Measurements from ENCODE around the gene SCAF1.
"Not testable (repeated sequence)": the region's sequence is repeated elsewhere in the genome, so short reads cannot be mapped to it uniquely, and the experiment has no call there.

Gene SCAF1

GRCh38 chr19:49632576-49632975 is 9.4 kb upstream of the SCAF1 start:
- Histone ChIP-seq H3K4me3 (replicated peaks; ENCODE audit: low read depth, low read length) (no peak overlapping the region), H3K27me3 (replicated peaks; ENCODE audit: control insufficient read depth, insufficient read depth, low read length) (no peaks in the 10 kb centered on the region), H3K36me3 (ENCODE audit: control insufficient read depth, insufficient read depth, low read length) (no peaks in the 10 kb centered on the region; the same call in 1 of the 2 replicates)
- TF ChIP-seq CTCF (IDR thresholded peaks at IDR 0.05; ENCODE audit: insufficient read depth, low read length, poor library complexity, severe bottlenecking), result no peak
- DNase-seq (ENCODE audit: extremely low read depth, insufficient read length), result no peak

GRCh38 chr19:49633273-49633672 is 8.7 kb upstream of the SCAF1 start:
- H3K27me3 ChIP-seq (replicated peaks; ENCODE audit: control insufficient read depth, insufficient read depth, low read length); H3K4me3 ChIP-seq (replicated peaks; ENCODE audit: low read depth, low read length); H3K36me3 ChIP-seq (ENCODE audit: control insufficient read depth, insufficient read depth, low read length); DNase-seq (ENCODE audit: extremely low read depth, insufficient read length): not testable (repeated sequence)

GRCh38 chr19:49635530-49636232 is 6.3 kb upstream of the SCAF1 start:
- Histone ChIP-seq H3K4me3 (replicated peaks; ENCODE audit: low read depth, low read length) (no peak overlapping the region), H3K36me3 (ENCODE audit: control insufficient read depth, insufficient read depth, low read length) (no peaks in the 10 kb centered on the region), H3K27me3 (replicated peaks; ENCODE audit: control insufficient read depth, insufficient read depth, low read length) (no peaks in the 10 kb centered on the region)
- no peak for TF ChIP-seq CTCF (IDR thresholded peaks at IDR 0.05; ENCODE audit: insufficient read depth, low read length, poor library complexity, severe bottlenecking)
- DNase-seq (ENCODE audit: extremely low read depth, insufficient read length), result no peak

- Histone ChIP-seq H3K36me3 (ENCODE audit: control insufficient read depth, insufficient read depth, low read length) (no peaks in the 10 kb centered on the region), H3K27me3 (replicated peaks; ENCODE audit: control insufficient read depth, insufficient read depth, low read length) (no peaks in the 10 kb centered on the region), H3K4me3 (replicated peaks; ENCODE audit: low read depth, low read length) (no peak overlapping the region)
- DNase-seq (ENCODE audit: extremely low read depth, insufficient read length), result no peak
- TF ChIP-seq CTCF (IDR thresholded peaks at IDR 0.05; ENCODE audit: insufficient read depth, low read length, poor library complexity, severe bottlenecking), result no peak
These were observed 5.6 kb upstream of the SCAF1 start for GRCh38 chr19:49636233-49636932.

- DNase-seq (ENCODE audit: extremely low read depth, insufficient read length), result no peak
- Histone ChIP-seq H3K27me3 (replicated peaks; ENCODE audit: control insufficient read depth, insufficient read depth, low read length) (no peaks in the 10 kb centered on the region), H3K36me3 (ENCODE audit: control insufficient read depth, insufficient read depth, low read length) (no peaks in the 10 kb centered on the region), H3K4me3 (replicated peaks; ENCODE audit: low read depth, low read length) (no peak overlapping the region)
- no peak for TF ChIP-seq CTCF (IDR thresholded peaks at IDR 0.05; ENCODE audit: insufficient read depth, low read length, poor library complexity, severe bottlenecking)
These were observed 3.9 kb upstream of the SCAF1 start for GRCh38 chr19:49637821-49638738.

Data from GM06990 (cell line).